Muscle of back (tissue), 11 donors: ENCODE measurements around the gene DNAJC5G. TPM values are rescaled to one million over a fixed set of nuclear protein-coding genes. Genes with fewer than 3 reads are reported as not detected.
A peak's percentile ranks its signal among the peaks of the same experiment; 100 is the strongest.
"Not testable (repeated sequence)": the region's sequence is repeated elsewhere in the genome, so short reads cannot be mapped to it uniquely, and the experiment has no call there.

ENCODE experiments used
- DNase-seq, 3 donors: peaks; one replicate each; pipeline versions ENCODE4 v3.0.0 to v3.0.0-alpha.2; 2013
- polyA plus RNA-seq, 10 donors: library from polyadenylated mRNA; unstranded; fragments of 120-200 nt; gene quantifications; one replicate each; pipeline ENCODE4 v1.2.1, GENCODE V29; 2013; ENCODE audit not compliant: insufficient read length in 10 of 10

Gene DNAJC5G
- polyA plus RNA-seq, 10 donors: 0.12 to 0.39 (median 0.26) TPM; not detected in 7

DNA sequence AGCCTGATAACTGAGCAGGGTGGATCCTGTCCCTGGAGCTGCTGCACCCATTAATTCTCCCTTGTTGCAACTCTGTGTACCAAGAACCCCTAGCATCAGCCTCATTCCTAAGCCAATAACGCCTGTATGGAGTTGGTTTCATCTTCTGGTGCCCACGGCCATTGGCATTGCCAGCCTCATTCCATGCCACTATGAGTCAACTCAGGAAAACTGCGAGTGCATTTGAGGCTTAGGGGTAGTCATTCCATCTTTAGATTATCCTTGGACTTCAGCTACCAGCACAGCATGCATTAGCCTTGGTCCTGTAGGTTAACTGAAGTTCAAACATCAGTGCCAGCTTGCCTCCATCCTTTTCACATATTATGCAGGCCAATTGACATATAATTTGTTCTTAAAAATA, 5.6 kb downstream of the DNAJC5G start:
- DNase-seq: no peak

DNA sequence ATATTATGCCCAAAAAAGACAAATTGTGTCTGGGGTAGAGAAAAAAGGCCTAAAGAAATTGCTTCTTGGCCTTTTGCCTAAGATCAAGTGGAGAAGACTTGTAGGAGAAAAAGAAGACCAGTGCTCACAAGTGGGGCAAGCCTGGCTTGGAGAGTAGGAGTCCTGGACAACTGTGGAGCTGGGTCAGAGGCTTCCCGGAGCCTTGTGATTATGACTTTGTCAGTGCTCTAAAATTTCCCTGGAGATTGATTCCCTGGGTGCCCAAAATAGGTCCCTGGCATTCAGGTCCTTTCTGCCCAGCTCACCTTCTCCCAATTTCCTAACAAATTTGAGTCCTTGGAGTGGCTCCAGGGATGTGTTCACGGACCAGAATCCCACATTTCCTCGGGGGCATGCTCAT, 6.2 kb downstream of the DNAJC5G start:
- DNase-seq: no peak

DNA sequence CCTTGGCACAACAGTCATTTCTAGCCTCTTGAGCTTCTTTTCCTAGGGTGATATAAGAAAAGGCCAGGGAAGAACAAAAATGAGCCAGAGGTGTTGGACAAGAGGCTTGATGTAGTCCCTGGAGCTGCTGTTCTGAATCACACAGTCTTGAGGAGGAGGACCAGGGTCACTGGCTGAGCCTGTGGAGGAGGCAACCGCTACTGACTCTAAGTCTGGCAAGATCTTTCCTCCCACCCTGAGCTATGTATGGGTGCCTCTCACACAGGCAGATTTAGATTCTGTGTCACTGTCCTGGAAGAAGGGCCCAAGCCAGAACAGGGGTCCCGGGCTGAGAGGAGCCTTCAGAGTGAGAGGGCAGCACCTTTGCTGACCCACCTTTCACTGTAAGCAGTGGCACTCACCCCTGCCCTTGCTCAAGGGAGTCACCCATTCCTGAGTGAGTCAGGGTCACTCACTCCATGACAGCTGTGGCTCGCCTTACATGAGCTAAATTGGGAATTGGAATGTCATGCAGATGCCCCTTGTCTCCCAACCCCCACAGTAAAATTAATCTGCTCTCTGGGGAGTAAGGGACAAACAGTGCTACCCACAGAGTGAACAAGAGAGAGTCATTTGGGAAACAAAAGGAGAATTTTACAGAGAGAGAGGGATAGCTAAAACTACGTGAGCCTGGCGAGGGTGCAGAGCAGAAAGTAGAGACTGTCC, 6.8 kb downstream of the DNAJC5G start, which contains the start of gene TRIM54:
Gene TRIM54, plus strand, starts transcription at position 575 of the 705 bp plus-strand sequence. CDS start 303 bp downstream, outside the sequence.
- peak; percentile 30 to 67 (median 40) for DNase-seq

DNA sequence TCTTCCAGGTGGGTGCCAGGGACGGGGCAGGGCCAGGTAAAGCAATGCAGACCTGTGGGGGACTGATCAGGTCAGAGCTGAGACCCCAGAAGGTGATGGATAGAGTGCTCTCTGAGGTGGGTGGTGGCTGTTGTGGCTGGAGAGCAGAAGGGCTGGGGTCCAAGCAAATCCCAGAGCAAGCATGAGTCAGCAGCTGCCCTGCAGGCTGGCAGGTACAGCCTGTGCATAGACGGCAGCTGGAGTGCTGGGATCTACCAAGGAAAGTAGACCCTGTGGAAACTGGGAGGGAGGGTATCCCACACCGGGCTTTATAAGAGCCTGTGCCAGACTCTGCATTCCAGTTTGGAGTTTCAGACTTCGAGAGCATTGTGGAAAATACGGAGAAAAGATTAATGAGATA, 7.7 kb downstream of the DNAJC5G start:
- no peak for DNase-seq

GRCh38 chr2:27284996-27285395, 9.8 kb downstream of the DNAJC5G start:
- no peak for DNase-seq

DNA sequence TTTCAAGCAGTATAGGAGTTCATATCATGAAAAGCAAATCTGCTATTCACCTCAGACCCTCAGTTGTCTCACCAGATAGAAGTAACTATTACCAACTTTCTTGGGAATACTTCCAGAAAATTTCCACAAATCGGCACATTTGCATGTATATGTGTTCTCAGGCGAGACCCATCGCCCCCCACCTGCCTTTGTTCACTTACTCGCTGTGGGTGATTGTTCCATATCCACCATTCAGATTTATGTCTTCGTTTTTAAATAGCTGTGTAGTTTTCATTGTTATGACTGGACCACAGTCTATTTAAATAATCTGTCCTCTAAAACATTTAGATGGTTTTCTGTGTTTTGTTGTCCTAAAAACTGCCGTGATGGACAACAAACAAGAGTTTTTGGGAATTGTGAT, 10.2 kb downstream of the DNAJC5G start:
- DNase-seq: no peak

DNA sequence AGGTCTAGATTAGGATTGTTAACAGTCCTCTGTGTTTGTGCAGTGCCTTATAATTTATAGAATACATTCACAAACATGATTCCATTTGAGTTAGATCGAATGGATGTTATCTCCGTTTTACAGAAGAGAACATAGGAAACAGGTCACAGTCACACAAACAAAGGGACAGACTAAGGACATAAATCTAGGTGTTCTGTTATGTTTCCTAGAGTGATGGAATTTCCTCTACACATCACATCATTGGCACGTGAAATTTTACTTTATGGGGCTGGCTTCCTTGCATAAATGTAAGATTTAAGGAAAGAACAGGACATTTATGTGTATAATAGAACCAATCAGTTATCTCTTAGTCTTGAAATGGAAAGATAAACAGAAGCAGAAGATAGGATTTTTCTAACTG, 13.4 kb downstream of the DNAJC5G start:
- DNase-seq: no peak

GRCh38 chr2:27290549-27290948, 15.3 kb downstream of the DNAJC5G start:
- DNase-seq: no peak

- no peak for DNase-seq
Observed at GRCh38 chr2:27291865-27292264, 16.6 kb downstream of the DNAJC5G start.

DNA sequence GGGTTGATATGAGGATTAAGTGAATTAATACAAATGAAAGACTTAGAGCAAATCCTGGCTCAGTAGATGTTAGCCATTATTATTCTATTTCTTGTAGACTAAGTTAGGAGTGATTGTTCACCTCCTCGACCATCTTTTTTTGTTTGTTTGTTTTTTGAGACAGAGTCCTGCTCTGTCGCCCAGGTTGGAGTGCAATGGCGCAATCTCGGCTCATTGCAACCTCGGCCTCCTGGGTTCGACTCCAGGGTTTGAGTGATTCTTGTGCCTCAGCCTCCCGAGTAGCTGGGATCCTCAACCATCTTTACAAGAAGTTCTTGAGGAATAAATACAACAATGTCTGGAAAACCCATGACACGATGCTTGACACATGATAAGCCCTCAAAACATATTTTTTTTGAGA, 19.7 kb downstream of the DNAJC5G start:
- DNase-seq: no peak

DNA sequence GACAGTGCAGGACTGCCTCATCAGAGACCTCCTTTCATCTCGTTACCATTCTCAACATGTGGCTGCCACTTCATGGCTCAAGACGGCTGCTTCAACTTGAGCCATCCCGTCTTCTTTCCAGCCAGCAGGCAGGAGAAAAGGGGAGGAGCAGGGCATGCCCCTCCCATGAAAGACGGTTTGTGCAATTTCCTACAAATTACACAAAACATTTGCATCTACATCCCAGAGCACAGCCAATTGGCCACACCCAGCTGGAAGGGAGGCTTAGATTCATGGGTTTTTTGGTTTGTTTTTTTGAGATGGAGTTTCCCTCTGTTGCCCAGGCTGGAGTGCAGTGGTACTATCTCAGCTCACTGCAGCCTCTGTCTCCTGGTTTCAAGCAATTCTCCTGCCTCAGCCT, 21.2 kb downstream of the DNAJC5G start:
- no peak for DNase-seq

DNA sequence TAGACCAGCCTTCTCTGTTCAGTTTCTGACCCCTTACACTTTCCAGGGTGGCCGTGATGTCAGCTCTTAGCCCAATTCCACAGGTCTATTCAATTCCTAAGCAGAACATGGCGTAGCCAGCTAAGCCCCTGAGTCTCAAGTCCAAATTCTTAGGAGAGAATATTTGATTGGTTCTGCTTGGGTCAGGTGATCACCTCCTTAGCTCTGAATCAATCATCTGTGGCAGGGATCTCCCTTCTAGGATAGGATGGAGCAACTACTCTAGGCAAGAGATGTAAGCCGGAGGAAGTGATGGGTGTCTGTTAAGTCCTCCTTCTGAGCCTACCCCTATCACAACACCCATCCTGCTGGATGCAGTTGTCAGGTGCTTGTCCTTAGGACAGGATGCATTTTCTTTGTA, 22.0 kb downstream of the DNAJC5G start:
- DNase-seq: no peak

DNA sequence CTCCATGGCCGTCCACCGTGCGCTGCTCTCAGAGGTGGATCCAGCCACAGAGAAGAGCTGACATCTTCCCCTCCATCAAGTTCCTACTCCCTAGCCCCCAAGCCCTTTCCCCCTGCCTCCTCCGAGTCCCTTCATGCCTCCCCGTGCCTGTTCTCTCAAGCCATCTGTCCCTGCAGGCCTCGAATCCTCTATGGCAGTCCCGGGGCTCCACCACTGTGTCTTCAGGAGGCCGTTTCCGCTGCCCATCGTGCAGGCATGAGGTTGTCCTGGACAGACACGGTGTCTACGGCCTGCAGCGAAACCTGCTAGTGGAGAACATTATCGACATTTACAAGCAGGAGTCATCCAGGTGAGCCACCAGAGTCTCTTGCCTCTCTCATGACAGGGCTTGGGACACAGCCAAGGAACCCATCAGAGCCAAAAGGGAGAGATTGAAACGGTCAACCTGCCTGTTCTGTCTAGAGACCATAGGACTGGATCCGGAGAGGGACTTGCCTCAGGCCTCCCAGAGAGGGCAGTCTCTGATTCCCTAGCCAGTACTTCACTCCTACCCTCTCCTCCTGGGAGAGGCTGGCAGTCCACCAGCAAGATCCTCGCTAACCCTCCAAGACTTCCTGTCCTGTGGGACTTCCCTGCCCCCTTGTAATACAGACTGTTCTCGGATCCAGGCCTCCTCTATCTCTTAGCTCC, 23.3 kb downstream of the DNAJC5G start:
- DNase-seq: no peak

DNA sequence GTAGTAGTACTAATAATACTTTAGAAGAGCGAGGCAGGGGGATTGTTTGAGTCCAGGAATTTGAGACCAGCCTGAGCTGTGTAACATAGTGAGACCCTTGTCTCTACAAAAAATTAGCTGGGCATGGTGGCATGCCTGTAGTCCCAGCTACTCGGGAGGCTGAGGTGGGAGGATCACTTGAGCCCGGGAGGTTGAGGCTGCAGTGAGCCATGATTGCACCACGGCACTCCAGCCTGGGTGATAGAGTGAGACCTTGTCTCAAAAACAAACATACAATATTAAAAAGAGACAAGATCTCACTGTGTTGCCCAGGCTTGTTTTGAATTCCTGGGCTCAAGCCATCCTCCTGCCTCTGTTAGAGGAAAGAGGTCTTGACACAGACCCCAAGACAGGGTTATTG, 25.4 kb downstream of the DNAJC5G start:
- DNase-seq: not testable (repeated sequence)

DNA sequence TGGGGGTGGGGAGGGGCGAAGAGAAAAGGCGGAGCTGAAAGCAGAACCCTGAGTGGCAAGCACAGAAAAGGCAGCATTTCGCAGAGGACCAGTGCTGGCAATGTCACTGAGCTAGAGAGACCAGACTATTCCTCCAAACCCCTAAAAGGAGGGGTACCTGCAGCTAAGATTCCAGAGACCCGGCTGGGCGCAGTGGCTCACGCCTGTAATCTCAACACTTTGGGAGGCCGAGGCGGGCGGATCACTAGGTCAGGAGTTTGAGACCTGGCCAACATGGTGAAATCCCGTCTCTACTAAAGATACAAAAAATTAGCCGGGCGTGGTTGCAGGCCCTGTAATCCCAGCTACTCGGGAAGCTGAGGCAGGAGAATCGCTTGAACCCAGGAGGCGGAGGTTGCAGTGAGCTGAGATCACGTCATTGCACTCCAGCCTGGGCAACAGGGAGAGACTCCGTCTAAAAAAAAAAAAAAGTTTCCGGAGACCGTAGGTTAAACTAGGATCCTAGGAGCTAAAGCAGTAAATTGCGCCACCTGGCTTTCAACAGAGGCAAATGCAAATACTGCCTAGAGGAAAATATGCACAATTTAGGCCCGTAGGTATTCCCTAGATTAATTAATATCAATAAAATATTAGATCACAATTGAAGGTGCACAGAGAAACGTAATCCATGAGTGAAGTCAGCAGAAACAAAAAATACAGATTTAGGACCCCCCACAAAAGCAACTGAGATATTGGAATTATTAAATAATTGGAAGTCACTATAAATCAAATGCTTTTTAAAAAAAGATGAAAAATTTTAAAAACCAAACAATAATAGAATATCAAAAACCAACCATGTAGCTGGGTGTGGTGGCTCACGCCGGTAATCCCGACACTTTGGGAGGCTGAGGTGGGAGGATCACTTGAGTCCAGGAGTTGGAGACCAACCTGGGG, 28.1 kb downstream of the DNAJC5G start:
- peak in 2 of 3 donors; percentile 40 to 47 for DNase-seq

DNA sequence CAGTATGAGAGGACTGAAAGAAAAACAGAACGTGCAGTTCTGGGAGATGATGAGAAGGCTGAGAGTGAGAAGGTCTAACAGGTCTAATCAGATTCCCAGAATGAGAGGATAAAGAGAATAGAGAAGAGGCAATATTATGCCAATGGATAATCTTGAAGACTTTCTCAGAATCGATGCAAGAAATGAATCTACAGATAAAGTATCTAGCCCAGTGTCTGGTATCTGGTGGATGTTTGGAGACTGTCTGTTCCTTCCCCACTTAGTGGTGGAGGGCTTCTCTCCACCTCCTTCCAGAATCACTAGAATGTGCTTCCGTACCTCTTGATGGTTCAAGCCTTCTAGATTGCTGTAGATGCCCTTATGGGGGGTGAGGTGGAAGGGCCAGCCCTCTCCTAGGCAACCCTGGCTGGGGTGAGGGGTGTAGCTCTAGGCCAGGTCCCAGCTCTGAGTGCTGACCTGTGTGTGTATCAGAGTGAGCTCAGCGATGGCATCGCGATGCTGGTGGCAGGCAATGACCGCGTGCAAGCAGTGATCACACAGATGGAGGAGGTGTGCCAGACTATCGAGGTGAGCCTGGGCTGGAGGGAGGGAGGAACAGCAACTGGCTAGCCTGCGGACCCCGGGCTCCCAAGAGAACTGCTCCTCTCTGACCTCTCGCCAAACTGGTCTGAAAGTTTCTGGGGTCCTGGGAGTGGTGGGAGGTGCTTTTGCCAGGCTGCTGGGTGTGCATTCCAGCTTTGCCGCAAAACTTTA, 29.4 kb downstream of the DNAJC5G start:
- no peak for DNase-seq

DNA sequence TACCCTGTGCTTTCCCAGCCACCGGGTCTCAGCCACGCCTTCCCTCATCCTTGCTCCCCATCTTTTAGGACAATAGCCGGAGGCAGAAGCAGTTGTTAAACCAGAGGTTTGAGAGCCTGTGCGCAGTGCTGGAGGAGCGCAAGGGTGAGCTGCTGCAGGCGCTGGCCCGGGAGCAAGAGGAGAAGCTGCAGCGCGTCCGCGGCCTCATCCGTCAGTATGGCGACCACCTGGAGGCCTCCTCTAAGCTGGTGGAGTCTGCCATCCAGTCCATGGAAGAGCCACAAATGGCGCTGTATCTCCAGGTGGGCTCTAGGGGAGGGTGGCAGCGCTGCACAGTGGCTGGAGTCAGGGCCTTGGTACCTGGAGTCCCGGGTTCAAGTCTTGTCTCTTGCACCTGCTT, 30.3 kb downstream of the DNAJC5G start:
- no peak for DNase-seq

- DNase-seq: no peak
Observed at GRCh38 chr2:27306136-27306535, 30.9 kb downstream of the DNAJC5G start.

- no peak for DNase-seq
Observed at GRCh38 chr2:27306573-27307286, 31.5 kb downstream of the DNAJC5G start.

DNA sequence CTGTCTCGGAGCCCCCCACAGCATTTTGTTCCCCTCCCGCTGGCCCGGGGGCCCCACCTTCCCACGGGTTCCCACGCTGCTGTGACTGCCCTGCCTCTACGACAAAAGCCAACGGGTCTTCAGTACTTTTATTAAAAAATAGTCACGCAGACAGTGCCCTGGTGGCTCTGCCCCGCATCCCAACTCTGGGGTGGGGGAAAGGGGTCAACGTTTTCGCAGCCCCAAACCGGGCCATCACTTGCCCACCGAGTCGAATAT, 32.0 kb downstream of the DNAJC5G start:
- no peak for DNase-seq
